ENCODE data around the gene CREBZF.

Gene CREBZF, protein sequence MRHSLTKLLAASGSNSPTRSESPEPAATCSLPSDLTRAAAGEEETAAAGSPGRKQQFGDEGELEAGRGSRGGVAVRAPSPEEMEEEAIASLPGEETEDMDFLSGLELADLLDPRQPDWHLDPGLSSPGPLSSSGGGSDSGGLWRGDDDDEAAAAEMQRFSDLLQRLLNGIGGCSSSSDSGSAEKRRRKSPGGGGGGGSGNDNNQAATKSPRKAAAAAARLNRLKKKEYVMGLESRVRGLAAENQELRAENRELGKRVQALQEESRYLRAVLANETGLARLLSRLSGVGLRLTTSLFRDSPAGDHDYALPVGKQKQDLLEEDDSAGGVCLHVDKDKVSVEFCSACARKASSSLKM

DNA sequence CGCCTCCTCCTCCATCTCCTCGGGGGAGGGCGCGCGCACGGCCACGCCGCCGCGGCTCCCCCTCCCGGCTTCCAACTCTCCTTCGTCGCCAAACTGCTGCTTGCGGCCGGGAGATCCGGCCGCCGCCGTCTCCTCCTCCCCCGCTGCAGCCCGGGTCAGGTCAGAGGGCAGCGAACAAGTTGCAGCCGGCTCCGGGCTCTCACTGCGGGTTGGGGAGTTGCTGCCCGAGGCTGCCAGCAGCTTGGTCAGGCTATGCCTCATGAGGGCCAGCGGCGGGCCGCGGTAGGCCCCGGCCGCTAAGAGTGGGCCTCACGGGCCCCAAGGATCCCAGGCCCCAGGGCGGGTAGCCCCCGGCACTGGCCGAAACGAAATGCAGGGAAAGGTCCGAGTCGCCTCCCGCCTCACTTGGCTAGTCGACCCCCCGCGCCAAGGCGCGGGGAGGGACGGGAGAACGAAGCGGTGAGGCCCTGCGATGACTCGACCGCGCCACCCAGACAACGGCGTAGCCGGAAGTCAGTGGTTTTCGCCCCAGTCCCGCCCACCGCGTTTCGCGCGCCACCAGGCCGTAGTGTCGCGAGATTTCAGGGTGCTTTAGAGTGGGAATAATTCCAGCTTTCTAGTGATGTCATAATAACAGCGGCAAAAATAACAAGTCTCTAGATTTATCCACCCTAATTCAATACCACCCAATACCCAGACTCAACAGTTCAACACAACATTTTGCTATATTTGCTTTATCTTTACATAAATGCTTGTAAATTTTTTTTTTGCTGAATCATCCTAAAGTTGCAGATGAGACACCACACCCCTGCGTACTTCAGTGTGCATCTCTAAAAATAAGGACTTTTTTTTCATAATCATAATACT, at the start of gene CREBZF:
Gene CREBZF (minus strand): TSS at position 515 of the 867 bp plus-strand sequence. CDS start 254 bp downstream, at position 261.
- DNase-seq = peak; percentile 93

DNA sequence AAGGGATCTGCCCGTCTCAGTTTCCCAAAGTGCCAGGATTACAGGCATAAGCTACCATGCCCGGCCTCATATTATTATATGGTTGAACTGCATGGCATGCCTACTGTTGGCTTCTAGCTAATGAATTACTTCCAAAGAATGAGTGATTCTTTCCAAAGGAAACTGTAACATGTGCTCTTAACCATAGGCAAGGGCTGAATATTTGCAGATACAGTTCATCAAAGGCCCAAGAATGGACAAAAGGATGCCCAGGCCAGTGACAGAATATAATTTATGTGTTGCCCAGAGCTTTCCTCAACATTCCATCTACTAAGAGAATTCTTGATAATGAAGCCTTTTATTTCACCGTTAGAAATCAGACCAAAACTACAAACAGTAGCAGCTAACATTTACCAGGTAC, 48.0 kb upstream of the CREBZF start:
- no peak for DNase-seq

DNA sequence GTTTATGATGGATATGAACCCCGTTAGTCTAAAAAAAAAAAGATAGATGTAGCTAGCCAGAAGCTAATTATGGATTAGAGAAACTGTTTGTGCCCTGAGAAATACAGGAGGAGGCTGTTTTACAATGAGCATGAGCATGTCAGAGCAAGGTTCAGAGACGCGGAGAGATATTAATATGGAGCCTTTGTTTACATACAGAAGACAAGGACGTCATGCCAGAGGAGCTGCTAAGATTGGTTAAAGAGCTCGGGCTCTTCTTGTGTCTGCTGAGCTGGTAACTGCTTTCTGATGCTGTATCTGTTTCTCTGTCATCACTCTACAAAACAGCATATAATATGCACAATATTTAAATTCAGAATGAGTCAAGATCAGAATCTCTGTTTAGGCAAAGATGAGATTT, 46.0 kb upstream of the CREBZF start:
- no peak for DNase-seq

DNA sequence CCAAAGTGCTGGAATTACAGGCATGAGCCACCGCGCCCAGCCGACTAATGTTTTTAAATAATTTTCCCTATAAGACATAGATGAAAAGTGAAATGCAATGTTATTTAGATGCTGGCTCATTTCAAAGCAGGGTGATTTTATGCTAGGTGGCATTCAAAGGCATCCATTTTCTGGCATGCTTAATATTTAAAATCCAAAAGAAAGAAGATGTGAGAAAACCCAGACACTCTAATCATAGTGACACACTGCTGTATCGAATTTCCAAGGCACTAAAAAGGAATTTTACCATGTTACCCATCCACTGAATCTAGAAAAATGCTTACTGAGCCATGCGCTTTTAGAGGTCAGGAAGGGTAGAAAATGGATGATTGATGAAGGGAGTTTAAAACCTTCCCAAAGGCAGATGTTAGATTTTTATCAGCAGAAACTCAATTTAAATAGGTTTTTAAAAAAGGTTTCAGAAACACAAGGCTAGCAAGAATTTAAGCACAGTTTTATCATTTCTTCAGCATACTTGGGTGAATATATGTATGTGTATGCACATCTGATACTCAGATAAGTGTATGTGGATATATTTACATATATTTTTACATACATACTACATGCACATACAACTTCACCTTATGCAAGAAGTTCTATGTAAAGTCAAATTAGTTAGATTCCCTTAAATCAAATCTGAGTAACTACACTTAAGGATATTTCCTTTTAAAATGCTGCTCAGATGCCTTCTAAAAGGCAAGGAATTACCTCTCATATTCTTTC, 45.2 kb upstream of the CREBZF start:
- DNase-seq = no peak

DNA sequence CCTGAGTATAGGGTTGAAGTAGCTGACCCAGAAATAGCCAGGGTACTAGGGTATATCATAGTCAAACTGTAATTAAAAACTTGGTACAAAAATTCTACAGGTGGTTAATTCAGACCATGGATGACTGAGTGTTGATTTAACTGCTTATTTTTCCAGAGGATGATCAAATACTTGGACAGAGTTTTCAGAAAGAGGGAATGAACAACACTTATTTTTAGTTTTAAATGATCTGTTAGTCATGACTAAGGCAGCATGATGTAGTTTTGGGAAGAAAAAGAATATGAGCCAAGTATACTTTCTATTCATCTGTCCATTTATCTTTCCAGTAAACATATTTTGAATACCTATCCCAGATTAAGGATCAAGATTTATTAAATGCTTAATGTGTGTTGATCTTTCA, 40.9 kb upstream of the CREBZF start:
- no peak for DNase-seq

DNA sequence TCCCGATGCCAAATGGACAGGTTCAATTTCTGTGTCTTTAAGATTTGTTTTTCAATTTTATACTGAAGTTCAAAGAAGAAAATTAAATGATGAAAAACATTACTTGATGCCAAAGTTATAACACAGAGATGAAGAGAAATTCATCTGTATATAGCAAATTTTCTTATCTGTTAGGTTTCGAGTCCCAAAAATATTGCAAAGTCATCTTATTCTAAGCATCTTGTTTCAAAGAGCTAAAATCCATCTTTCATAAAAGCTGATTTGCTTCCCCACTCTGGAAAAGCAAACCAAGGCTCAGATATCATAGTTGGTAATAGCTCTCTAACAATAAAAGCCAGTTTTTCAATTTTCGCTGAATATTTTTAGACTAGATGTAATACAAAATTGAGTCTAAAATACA, 40.0 kb upstream of the CREBZF start:
- DNase-seq = no peak

DNA sequence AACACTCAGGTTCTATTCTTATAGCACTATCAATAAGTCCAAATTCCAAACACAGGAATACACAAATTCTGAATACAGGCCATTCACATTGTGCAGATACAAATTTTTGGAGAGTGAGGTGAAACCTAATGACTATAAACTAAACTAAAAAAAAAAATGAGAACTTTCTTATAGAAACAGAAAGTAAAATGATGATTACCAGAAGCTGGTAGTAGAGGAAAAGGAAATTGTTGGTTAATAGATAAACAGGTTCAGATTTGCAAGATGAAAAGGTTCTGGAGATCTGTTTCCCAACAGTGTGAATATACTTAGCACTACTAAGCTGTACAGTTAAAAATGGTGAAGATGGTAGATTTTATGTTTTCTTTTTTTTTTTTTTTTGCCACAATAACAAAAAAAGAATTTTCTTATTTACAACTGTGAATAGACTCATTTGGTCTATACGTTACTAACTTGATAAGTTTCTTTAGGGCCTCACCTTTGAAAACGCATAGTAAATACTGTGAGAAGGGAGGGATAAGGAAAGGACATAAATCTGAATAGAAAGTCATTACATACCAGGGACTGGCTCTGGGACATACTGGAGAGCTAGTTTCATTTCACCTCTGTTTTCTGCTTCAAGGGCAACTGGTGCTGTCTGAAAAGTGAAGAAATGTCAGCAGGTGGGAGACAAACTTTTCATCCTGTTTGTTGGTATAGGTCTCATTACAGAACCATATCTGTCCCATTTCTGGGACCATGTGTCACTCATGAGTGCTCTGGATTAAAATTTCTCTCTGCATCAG, 35.2 kb upstream of the CREBZF start:
- DNase-seq = no peak

DNA sequence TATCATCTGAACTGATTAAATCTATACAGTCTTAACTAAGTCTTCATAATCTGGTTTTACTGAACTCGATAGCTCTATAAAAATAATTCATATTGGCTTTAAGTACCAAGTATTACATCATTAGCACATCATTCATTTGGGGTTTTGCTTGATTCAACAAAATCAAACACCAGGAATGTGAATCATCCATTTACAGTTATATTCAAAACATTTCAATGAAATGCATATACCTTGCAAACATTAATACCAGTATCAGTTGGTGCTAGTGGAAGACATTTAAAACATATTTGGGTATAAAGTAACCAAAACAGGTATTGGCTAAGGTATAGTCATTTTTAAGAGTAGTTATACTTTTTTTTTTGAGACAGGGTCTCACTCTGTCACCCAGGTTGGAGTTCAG, 33.3 kb upstream of the CREBZF start:
- DNase-seq = no peak

DNA sequence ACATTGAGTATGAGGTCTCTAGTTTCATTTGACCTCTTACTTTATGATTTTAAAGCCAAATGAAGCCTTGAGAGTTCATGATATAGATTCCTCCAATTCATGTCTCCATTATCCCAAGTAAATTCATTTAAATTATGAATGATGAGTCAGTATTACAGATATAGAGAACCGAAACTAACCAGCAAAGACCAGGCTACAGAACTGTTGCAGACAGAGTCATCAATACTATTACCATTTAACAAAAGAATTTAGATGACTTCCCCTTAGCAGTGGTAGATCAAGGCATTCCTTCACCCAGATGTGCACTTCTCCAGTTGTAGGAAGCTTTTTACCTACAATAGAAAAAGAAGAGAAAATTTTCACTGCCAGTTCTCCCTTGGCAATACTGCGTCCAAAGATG, 32.8 kb upstream of the CREBZF start:
- no peak for DNase-seq

DNA sequence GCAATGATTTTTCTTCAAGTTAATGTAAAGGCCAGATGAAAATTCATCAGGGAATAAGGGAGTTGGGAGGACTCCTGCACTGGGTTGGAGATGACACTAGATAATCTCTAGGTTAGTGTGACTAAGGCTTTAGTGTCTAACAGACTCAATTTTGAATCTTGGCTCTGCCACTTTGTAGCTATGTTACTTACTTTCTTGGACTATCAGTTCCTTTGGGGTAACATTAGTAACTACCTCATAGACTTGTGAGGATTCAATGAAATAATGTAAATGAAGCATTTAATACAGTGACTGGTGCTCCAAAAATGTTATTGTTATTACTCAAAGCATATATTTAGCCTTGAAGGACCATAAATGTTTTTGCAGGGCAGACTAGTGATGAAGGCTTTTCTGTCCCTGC, 30.6 kb upstream of the CREBZF start:
- no peak for DNase-seq

DNA sequence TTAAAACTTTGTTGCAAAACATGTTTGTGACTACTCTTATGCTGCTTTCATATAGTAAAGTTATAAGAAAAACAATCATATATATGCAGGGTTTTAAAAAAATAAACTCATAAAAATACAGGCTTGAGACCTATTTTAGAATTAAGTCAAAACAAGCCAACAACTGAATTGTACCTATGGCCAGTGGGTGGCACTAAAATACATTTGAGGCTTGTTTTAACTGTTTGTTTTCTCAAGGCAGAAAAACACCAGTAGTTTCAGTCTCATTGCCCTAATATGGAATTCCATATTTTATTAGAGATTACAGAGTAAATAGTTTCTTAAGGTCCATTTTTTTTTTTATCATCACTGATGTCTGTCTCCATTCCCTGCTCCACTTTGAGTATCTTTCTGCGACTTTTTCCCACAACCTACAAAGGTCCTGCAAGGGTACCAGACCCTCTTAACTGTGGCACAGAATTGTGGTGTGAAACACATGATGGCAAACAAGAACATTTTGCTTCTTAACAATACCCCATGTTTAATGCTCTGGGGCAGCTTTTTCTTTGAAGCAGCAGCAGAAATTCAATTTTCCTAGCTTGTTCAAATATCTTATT, 29.6 kb upstream of the CREBZF start:
- no peak for DNase-seq

DNA sequence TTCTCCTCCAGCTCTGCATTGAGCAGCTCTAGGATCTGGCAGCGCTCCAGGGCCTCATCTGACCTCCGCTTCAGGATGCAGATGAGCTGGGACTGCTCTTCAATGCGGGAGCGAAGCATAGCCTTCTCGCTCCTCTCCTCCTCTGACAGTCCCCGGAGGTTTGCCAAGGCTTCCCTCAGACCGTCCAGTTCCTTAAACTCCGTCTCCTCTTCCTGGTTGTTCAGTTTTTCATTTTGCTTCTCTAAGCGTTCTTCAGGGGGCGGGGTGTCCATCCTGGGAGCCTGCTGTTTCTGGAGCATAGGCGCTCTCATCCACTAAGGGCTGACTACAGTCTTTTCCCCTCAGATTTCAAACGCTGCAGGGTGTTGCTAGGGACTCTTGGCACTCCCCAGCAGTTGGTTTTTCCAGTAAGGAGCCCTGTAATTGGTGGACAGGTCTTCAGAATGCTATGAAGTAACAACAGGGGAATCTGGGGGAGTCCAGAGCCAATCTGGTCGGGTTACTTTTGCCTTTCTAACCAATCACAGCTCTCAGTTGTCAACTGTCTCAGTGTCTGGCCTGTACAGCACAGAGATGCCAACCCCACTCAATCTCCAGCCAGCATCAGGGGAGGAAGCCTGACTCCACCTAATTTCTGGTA, 21.0 kb upstream of the CREBZF start, which contains the start of gene CCDC89:
Gene CCDC89 (minus strand): TSS at position 376 of the 640 bp plus-strand sequence. CDS start 65 bp downstream, at position 311.
- no peak for DNase-seq

DNA sequence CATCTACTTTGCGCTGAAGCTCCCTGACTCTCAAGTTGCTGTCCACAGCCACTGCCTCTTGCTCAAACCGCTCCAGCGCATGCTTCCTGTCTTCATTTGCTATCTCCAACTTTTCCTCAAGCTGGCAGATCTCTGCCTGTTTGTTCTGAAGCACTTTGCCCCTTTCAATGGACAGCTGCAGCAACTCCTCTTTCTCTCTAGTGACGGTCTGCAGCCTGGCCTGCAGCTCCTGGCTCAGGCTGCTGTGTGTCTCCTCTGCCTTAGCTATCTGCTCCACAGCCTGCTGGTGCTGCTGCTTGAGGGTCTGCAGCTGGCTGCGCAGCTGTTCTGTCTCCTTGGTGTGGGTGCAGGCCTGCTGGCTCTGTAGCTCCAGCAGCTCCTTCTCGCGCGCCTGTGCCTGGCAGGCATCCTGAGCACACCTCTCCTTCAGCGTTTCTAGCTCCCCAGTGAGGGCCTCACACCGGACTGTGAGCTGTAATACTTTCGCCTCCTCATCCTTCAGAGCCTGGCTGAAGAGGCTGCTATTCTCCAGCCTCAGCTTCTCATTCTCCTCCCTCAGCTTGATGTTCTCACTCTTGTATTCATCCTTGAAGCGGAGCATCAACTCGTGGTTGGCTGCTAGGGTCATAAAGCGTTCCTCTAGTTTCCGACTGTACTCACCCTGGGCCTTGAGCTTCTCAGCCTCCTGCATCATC, 20.3 kb upstream of the CREBZF start:
- no peak for DNase-seq

DNA sequence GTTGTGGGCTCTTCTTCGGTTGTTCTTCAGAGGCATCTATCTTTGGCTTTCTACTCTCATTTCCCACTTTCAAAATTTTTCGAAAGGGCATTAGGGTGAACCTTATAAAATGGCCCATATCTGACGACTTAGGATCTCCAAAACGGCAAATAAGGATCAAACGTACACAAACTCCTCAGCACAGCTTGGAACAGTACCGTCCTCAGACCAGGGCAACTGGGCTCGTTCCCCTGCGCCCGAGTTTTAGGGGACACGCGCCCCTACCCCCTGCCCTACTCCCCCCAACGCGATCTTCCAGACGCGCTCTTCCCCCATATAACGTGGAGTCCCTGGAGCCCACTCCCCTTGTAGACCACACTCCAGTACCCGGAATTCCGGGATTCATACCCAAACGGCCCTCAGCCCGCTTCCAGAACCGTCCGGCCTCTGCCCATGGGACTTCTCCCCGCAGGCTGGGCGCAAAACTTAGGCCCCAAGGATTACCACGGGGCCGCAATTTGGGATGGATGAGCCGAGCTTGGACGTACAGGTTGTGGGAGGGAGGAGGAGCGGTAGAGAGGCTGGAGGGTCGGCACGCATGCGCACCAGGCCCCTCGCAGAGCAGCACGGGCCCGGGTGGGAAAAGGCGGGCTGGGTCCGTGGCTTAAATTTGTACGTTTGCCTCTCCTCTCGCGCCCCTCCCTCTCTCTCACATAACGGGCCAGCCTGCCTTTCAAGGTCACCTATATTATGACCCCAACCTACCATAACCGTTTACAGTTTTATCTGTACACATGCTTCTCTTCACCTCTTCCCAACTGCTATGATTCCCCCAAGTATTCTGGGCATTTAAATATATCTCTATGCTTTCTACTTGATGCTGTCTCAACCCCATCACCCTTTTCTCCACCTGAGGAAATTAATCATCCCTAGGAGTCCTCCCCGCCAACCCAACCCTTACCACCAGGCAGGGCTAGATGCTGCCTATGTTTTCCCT, 17.7 kb upstream of the CREBZF start:
- DNase-seq = peak; percentile 70

DNA sequence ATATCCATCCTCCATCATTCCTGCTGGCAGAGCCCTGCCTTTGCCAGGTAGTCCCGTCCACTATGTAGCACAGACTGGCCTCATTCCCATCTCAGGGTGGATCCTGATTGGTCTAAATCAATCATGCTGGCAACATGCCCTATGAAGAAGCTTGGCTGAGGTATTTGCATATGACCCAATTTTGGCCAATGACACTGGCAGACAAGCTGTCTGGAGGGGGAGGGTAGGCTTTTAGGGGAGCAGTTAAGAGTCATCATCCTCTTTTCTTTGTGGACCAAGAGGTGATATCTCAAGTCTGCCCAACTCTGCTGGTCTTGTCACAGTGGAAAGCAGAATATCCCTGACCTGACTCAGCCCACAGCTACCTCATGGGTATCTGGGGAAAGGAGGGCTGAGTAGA, 16.0 kb upstream of the CREBZF start:
- DNase-seq = no peak

DNA sequence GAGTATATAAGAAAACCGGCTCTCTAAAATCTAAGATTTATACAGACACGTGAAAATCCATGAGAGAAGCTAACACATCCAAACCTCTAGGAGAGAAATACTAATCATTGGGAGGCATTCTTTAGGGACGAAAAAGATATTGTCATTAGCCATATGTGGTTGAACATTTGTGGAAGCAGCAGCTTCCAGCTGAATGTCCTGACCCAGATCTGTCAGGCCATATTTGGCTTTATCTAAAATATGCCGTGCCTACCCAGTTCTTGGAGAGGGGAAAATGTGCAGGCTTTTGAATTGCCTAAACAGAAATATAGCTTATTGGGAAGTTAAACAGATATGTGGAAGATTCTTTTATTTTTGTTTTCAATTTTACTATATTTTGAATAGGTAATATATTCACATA, 14.6 kb upstream of the CREBZF start:
- DNase-seq = no peak

DNA sequence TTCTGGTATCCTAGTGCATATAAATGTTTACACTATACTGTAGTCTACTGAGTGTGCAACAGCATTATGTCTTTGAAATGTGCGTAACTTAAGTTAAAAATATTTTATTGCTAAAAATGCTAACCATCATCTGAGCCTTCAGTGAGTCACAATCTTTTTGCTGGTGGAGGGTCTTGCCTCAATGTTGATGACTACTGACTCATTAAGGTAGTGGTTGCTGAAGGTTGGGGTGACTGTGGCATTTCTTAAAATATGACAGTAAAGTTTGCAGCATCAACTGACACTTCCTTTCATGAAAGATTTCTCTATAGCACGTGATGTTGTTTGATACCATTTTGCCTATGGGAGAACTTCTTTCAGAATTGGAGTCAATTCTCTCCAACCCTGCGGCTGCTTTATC, 8.5 kb upstream of the CREBZF start:
- no peak for DNase-seq

DNA sequence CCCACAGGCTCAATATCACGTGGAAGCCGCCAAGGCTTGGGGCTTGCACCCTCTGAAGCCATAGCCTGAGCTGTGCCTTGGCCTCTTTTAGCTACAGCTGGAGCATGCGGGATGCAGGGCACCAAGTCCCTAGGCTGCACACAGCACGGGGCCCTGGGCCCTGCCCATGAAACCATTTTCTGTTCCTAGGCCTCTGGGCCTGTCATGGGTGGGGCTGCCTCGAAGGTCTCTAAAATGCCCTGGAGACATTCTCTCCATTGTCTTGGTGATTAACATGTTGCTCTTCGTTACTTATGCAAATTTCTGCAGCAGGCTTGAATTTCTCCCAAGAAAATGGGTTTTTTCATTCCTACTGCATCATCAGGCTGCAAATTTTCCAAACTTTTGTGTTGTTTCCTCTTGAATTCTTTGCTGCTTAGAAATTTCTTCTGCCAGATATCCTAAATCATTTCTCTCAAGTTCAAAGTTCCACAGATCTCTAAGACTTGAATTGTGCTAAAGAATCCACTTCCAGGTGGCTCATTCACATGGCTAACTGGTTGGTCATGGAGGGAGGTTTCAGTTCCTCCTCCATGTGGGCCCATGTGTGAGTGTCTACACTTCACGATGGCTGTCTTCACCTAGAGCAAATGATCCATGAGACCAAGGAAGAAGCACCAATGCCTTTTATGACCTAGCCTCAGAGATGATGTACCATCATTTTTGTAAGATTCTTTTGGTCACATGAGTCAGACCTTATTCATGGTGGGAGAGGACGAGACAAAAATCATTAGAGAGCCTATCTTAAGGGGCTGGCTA, 7.4 kb upstream of the CREBZF start:
- DNase-seq = no peak

All from activated CD8-positive, alpha-beta memory T cell treated with anti-CD3 and anti-CD28 coated beads, Interleukin-2, amount 50 U/mL, for 4 hours (primary cell).